ENCODE data around the gene AK2.
A peak's percentile ranks its signal among the peaks of the same experiment; 100 is the strongest.

The AK2 gene

DNA sequence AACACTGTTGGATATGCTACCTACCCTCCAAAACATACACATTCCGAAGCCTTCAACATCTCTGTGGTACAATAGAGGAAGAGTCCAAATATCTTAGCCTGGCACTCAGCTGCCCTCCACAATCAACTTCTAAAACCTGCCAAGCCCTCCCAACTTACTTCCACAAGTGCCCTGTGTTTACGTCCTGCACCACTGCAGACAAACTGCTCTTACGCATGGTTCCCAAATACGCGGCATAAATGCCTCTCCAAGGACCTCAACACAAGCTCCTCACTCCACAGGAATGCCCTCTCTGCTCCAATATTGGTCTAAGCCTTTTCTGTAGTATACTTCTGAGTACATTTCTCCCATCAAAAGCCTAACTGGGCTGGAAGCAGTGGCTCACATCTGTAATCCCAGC, 6.8 kb downstream of the AK2 start:
- no peak overlapping the region for H3K23ac ChIP-seq (ENCODE audit: low read length)
- H3K27ac ChIP-seq (ENCODE audit: low read depth, low read length) = no peak overlapping the region
- H3K79me1 ChIP-seq (ENCODE audit: low read length) = no peaks in the 10 kb centered on the region
- no peak overlapping the region for H2BK120ac ChIP-seq (ENCODE audit: insufficient read depth, low read length, poor library complexity)
- H2BK5ac ChIP-seq (ENCODE audit: low read depth, low read length, poor library complexity) = no peak overlapping the region
- WGBS (ENCODE audit: extremely low coverage, insufficient coverage, insufficient read length) = no CpG with 5 or more reads among the region's 5 CpGs
- no peak overlapping the region for H3K14ac ChIP-seq (ENCODE audit: low read length)
- no peak overlapping the region for H3K9ac ChIP-seq (ENCODE audit: low read length)
- no peaks in the 10 kb centered on the region for H3K27me3 ChIP-seq (ENCODE audit: insufficient read depth, low read length)
- H4K12ac ChIP-seq (ENCODE audit: low read depth, low read length) = no peak overlapping the region
- H3K4me1 ChIP-seq (ENCODE audit: control insufficient read depth in 1 of 2, insufficient read depth in 2 of 2, low read length in 2 of 2) = peaks cover 0 to 2% of the 10 kb centered on the region in 2 experiments
- H2BK12ac ChIP-seq (ENCODE audit: low read length) = no peak overlapping the region
- no peak overlapping the region for H3K4ac ChIP-seq (ENCODE audit: low read depth, low read length)
- H4K8ac ChIP-seq (ENCODE audit: low read depth, low read length) = no peak overlapping the region
- DNase-seq = no peak
- no peak overlapping the region for H3K18ac ChIP-seq (ENCODE audit: low read length)
- H3K4me2 ChIP-seq (ENCODE audit: low read length) = no peak overlapping the region
- H3K36me3 ChIP-seq (ENCODE audit: control insufficient read depth in 1 of 2, insufficient read depth in 2 of 2, low read length in 2 of 2) = peaks cover 3 to 6% of the 10 kb centered on the region in 2 experiments
- H4K91ac ChIP-seq (ENCODE audit: low read depth, low read length) = no peak overlapping the region
- no peak overlapping the region for H2AFZ ChIP-seq (ENCODE audit: insufficient read depth, low read length, poor library complexity)
- H3K79me2 ChIP-seq (ENCODE audit: control insufficient read depth, insufficient read depth, low read length, poor library complexity) = no peaks in the 10 kb centered on the region
- H3K9me3 ChIP-seq (ENCODE audit: insufficient read depth, low read depth, low read length) = no peaks in the 10 kb centered on the region
- H3K4me3 ChIP-seq (ENCODE audit: low read depth, low read length) = no peak overlapping the region
- H2AK5ac ChIP-seq (ENCODE audit: low read length) = no peak overlapping the region

DNA sequence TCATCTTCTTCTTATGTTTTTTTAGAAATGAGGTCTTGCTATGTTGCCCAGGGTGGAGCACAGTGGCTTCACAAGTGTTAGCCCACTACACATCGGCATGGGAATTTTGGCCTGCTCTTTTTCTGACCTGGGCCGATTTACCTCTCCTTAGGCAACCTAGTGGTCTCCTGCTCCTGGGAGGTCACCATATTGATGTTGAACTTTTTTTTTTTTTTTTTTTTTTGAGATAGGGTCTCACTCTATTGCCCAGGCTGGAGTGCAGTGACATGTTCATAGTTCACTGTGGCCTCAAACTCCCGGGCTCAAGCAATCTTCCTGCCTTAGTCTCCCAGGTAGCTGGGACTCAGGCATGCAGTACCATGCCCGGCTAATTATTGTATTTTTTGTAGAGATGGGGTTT, 7.5 kb downstream of the AK2 start:
- WGBS (ENCODE audit: extremely low coverage, insufficient coverage, insufficient read length) = no CpG with 5 or more reads among the region's 4 CpGs
- peaks cover 0 to 2% of the 10 kb centered on the region in 2 experiments for H3K4me1 ChIP-seq (ENCODE audit: control insufficient read depth in 1 of 2, insufficient read depth in 2 of 2, low read length in 2 of 2)
- no peak overlapping the region for H4K91ac ChIP-seq (ENCODE audit: low read depth, low read length)
- no peak overlapping the region for H3K14ac ChIP-seq (ENCODE audit: low read length)
- no peak overlapping the region for H2AK5ac ChIP-seq (ENCODE audit: low read length)
- no peak overlapping the region for H3K4ac ChIP-seq (ENCODE audit: low read depth, low read length)
- H3K18ac ChIP-seq (ENCODE audit: low read length) = no peak overlapping the region
- H4K12ac ChIP-seq (ENCODE audit: low read depth, low read length) = no peak overlapping the region
- no peak overlapping the region for H3K4me3 ChIP-seq (ENCODE audit: low read depth, low read length)
- H2BK5ac ChIP-seq (ENCODE audit: low read depth, low read length, poor library complexity) = no peak overlapping the region
- H3K36me3 ChIP-seq (ENCODE audit: control insufficient read depth in 1 of 2, insufficient read depth in 2 of 2, low read length in 2 of 2) = peaks cover 3 to 6% of the 10 kb centered on the region in 2 experiments
- no peak overlapping the region for H2BK12ac ChIP-seq (ENCODE audit: low read length)
- H3K27ac ChIP-seq (ENCODE audit: low read depth, low read length) = no peak overlapping the region
- no peak overlapping the region for H2AFZ ChIP-seq (ENCODE audit: insufficient read depth, low read length, poor library complexity)
- H3K79me1 ChIP-seq (ENCODE audit: low read length) = no peaks in the 10 kb centered on the region
- H3K23ac ChIP-seq (ENCODE audit: low read length) = no peak overlapping the region
- H3K9me3 ChIP-seq (ENCODE audit: insufficient read depth, low read depth, low read length) = no peaks in the 10 kb centered on the region
- no peak overlapping the region for H3K4me2 ChIP-seq (ENCODE audit: low read length)
- no peak overlapping the region for H4K8ac ChIP-seq (ENCODE audit: low read depth, low read length)
- no peak for DNase-seq
- H3K79me2 ChIP-seq (ENCODE audit: control insufficient read depth, insufficient read depth, low read length, poor library complexity) = no peaks in the 10 kb centered on the region
- H2BK120ac ChIP-seq (ENCODE audit: insufficient read depth, low read length, poor library complexity) = no peak overlapping the region
- H3K9ac ChIP-seq (ENCODE audit: low read length) = no peak overlapping the region
- H3K27me3 ChIP-seq (ENCODE audit: insufficient read depth, low read length) = no peaks in the 10 kb centered on the region

DNA sequence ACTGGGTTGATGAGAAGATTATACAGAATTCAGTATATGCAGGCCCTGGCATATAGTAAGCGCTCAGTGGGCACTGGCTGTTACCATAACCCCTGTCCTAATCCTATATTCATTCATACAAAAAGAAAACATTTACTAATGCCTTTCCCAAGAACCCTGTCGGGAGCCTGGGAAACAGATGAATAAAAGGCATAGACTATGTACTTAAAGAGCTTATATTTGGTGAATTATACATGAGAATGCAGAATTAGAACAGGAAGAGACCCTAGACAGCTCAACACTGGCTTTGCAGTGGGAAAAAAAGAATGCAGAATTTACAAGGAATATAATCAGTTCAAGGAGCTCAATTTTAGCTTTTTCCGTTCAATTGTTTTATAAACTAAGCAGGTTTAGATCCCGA, 10.9 kb downstream of the AK2 start:
- WGBS (ENCODE audit: extremely low coverage, insufficient coverage, insufficient read length) = no CpG with 5 or more reads among the region's 4 CpGs

DNA sequence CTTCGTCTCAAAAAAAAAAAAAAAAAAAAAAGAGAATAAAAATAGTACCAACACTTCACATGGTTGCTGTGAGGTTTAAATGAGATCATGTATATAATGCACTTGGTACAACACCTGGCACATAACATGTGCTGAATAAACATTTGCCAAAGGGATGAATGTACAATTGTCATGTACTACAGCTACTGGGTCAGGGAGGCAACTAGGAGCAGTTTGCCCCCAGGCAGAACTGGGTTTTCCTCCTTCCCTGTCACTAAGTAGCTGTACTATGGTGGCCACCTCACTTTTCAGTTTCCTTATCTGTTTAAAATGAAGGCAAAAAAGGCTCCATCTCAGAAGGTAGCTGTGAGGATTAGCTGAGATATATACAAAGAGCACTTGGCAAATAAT, 11.5 kb downstream of the AK2 start:
- Histone ChIP-seq H2AK5ac (ENCODE audit: low read length) (no peak overlapping the region), H3K14ac (ENCODE audit: low read length) (no peak overlapping the region), H3K4me2 (ENCODE audit: low read length) (no peak overlapping the region), H3K79me1 (ENCODE audit: low read length) (no peaks in the 10 kb centered on the region), H2AFZ (ENCODE audit: insufficient read depth, low read length, poor library complexity) (no peak overlapping the region), H3K36me3 (ENCODE audit: control insufficient read depth in 1 of 2, insufficient read depth in 2 of 2, low read length in 2 of 2) (peaks cover 11 to 19% of the 10 kb centered on the region in 2 experiments), H3K4me3 (ENCODE audit: low read depth, low read length) (no peak overlapping the region), H3K9me3 (ENCODE audit: insufficient read depth, low read depth, low read length) (no peaks in the 10 kb centered on the region), H3K4me1 (ENCODE audit: control insufficient read depth in 1 of 2, insufficient read depth in 2 of 2, low read length in 2 of 2) (peaks cover 0 to 2% of the 10 kb centered on the region in 2 experiments), H4K8ac (ENCODE audit: low read depth, low read length) (no peak overlapping the region), H2BK120ac (ENCODE audit: insufficient read depth, low read length, poor library complexity) (no peak overlapping the region), H3K9ac (ENCODE audit: low read length) (no peak overlapping the region), H3K27me3 (ENCODE audit: insufficient read depth, low read length) (no peaks in the 10 kb centered on the region), H2BK12ac (ENCODE audit: low read length) (no peak overlapping the region), H3K27ac (ENCODE audit: low read depth, low read length) (no peak overlapping the region), H3K79me2 (ENCODE audit: control insufficient read depth, insufficient read depth, low read length, poor library complexity) (no peaks in the 10 kb centered on the region), H3K23ac (ENCODE audit: low read length) (no peak overlapping the region), H2BK5ac (ENCODE audit: low read depth, low read length, poor library complexity) (no peak overlapping the region), H3K4ac (ENCODE audit: low read depth, low read length) (no peak overlapping the region), H3K18ac (ENCODE audit: low read length) (no peak overlapping the region), H4K12ac (ENCODE audit: low read depth, low read length) (no peak overlapping the region), H4K91ac (ENCODE audit: low read depth, low read length) (no peak overlapping the region)
- no CpG with 5 or more reads among the region's 1 CpG for WGBS (ENCODE audit: extremely low coverage, insufficient coverage, insufficient read length)
- peak in 1 of 2 donors; percentile 32 for DNase-seq

More for the DNA sequence above, 10.9 kb downstream of the AK2 start:
- Histone ChIP-seq H3K27ac (ENCODE audit: low read depth, low read length) (no peak overlapping the region), H2AK5ac (ENCODE audit: low read length) (no peak overlapping the region), H2BK120ac (ENCODE audit: insufficient read depth, low read length, poor library complexity) (no peak overlapping the region), H3K9ac (ENCODE audit: low read length) (no peak overlapping the region), H4K91ac (ENCODE audit: low read depth, low read length) (no peak overlapping the region), H3K9me3 (ENCODE audit: insufficient read depth, low read depth, low read length) (no peaks in the 10 kb centered on the region), H2AFZ (ENCODE audit: insufficient read depth, low read length, poor library complexity) (no peak overlapping the region), H3K23ac (ENCODE audit: low read length) (no peak overlapping the region), H3K27me3 (ENCODE audit: insufficient read depth, low read length) (no peaks in the 10 kb centered on the region), H3K4me2 (ENCODE audit: low read length) (no peak overlapping the region), H3K36me3 (ENCODE audit: control insufficient read depth in 1 of 2, insufficient read depth in 2 of 2, low read length in 2 of 2) (peaks cover 9 to 16% of the 10 kb centered on the region in 2 experiments), H3K4me3 (ENCODE audit: low read depth, low read length) (no peak overlapping the region), H3K4me1 (ENCODE audit: control insufficient read depth in 1 of 2, insufficient read depth in 2 of 2, low read length in 2 of 2) (peaks cover 0 to 2% of the 10 kb centered on the region in 2 experiments), H3K18ac (ENCODE audit: low read length) (no peak overlapping the region), H2BK5ac (ENCODE audit: low read depth, low read length, poor library complexity) (no peak overlapping the region), H3K14ac (ENCODE audit: low read length) (no peak overlapping the region), H3K4ac (ENCODE audit: low read depth, low read length) (no peak overlapping the region), H3K79me2 (ENCODE audit: control insufficient read depth, insufficient read depth, low read length, poor library complexity) (no peaks in the 10 kb centered on the region), H2BK12ac (ENCODE audit: low read length) (no peak overlapping the region), H3K79me1 (ENCODE audit: low read length) (no peaks in the 10 kb centered on the region), H4K8ac (ENCODE audit: low read depth, low read length) (no peak overlapping the region), H4K12ac (ENCODE audit: low read depth, low read length) (no peak overlapping the region)
- no peak for DNase-seq

Measured in trophoblast cell (in vitro differentiated cells and primary cell).